Measurements from ENCODE around the gene CXorf38.

CXorf38 gene

DNA sequence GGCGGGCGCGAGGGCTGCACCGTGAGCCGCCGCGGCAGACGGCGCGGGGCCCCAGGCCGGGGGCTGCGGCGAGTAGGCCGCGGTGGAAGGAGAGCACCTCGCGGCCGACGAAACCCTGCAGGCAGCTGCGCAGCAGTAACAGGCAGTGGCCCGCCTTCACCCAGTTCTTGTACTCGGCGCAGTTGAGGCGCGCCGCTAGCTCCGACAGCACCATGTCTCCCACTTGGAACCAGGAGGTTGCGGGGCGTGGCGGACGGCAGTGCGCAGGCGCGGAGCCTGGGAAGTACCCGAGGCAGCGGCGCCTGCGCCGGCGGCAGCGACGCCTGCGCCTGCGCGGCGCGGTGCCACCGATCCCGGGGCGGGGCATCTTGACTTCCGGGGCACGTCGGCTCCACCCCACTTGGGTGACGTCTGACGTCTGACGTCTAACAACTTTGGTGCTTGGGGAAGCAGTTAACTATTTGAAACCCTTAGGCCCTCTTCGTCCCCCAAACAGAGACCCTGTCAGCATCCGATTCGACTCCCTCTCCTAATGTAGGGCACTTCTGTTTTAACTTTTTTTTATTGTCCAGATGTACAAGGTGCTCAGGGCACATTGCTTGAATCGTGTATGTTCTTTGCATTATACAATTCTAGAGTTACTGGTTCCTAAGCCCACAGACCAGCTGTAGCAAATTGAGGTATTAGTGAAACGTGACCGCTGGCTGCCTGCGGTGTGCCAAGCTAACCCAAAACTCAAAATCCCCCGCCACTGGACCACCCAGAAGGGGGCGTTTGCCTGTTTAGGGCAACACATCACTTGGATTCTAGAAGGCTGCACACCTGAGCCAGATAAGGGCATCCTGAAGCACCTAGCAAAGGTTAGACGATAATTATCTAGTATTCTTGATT is at the start of gene CXorf38:
TSS of gene CXorf38 (minus strand) at position 255 of the 891 bp plus-strand sequence. CDS start at position 214, 41 bp downstream.
- TF ChIP-seq, protein P1, sequence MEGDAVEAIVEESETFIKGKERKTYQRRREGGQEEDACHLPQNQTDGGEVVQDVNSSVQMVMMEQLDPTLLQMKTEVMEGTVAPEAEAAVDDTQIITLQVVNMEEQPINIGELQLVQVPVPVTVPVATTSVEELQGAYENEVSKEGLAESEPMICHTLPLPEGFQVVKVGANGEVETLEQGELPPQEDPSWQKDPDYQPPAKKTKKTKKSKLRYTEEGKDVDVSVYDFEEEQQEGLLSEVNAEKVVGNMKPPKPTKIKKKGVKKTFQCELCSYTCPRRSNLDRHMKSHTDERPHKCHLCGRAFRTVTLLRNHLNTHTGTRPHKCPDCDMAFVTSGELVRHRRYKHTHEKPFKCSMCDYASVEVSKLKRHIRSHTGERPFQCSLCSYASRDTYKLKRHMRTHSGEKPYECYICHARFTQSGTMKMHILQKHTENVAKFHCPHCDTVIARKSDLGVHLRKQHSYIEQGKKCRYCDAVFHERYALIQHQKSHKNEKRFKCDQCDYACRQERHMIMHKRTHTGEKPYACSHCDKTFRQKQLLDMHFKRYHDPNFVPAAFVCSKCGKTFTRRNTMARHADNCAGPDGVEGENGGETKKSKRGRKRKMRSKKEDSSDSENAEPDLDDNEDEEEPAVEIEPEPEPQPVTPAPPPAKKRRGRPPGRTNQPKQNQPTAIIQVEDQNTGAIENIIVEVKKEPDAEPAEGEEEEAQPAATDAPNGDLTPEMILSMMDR (IDR thresholded peaks at IDR 0.05; ENCODE audit: insufficient read depth, low read length, missing control alignments): no peak
- DNase-seq (ENCODE audit: low read depth, low spot score): no peak
- H3K4me3 ChIP-seq (ENCODE audit: low read depth, low read length): peak within 1 kb of the TSS; percentile 68
- CTCF ChIA-PET: interaction anchor here (2.3 to 2.6 kb wide), 2 partner anchors 11 to 103 kb away, joined by 8 to 17 read pairs; no protein-coding TSS in a partner anchor
- POLR2A ChIA-PET: no interaction called here

DNA sequence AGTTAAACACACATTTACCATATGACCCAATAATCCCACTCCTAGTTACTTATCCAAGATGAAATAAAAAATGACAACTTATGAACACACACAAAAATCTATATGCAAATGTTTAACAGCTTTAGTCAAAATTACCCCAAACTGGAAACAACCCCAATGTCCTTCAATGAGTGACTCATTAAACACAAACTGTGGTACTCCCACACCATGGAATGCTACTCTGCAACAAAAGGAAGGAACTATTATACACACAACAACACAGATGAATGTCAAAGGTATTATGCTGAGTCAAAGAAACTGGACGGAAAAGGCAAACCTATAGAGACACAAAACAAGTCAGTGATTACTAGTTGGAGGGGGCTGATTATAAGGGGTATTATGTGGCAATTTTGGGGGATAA is 47.4 kb upstream of the CXorf38 start:
- ChIA-PET CTCF (interaction anchor here (0.9 kb wide), 1 partner anchor 43 kb away, joined by 3 read pairs; no protein-coding TSS in a partner anchor), POLR2A (no interaction called here)
- no peak overlapping the region for H3K4me3 ChIP-seq (ENCODE audit: low read depth, low read length)
- no peak for DNase-seq (ENCODE audit: low read depth, low spot score)
- TF ChIP-seq, protein P1 (IDR thresholded peaks at IDR 0.05; ENCODE audit: insufficient read depth, low read length, missing control alignments): no peak

DNA sequence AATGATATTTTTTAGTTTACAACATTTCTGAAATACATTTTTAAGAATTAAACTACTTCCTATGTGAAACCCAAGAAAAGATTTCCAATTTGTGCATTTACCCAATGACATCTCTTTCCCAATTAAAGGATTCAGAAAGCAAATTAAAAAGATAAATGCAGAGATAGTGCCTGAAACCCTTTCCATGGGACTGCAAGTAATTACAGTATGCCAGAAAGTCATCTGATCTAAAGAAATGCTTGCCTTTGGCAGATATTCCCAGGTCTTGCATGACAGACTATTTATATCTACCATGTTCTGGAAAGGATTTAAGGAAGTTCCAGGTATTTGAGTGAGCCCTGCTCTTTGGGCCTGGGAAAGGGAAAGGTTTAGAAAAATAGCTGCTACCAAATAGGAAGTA is 41.6 kb upstream of the CXorf38 start:
- no peak for DNase-seq (ENCODE audit: low read depth, low spot score)
- POLR2A ChIA-PET: no interaction called here
- TF ChIP-seq, protein P1 (IDR thresholded peaks at IDR 0.05; ENCODE audit: insufficient read depth, low read length, missing control alignments): no peak
- CTCF ChIA-PET: interaction anchor here (1.1 kb wide), 1 partner anchor 105 kb away, joined by 4 read pairs; no protein-coding TSS in a partner anchor
- H3K4me3 ChIP-seq (ENCODE audit: low read depth, low read length): no peak overlapping the region

DNA sequence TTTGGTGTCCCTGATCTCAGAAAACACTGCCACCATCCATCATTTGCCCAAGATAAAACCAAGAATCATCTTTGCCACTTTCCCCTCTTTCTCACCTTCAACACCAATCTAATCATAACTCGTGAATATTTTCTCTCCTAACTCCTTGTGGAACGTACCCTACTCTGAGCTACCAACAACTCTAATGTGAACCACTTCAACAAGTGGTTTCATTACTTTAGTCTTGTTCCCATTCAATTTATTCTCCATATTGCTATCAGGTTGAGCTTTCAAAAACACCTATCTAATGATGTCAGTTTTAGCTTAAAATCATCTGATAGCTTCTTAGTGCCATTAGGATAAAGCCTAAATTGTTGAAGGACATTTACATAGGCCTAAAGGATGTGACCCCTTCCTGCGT is 39.8 kb upstream of the CXorf38 start:
- TF ChIP-seq, protein P1 (IDR thresholded peaks at IDR 0.05; ENCODE audit: insufficient read depth, low read length, missing control alignments): no peak
- H3K4me3 ChIP-seq (ENCODE audit: low read depth, low read length): no peak overlapping the region
- ChIA-PET CTCF (no interaction called here), POLR2A (interaction anchor here (0.7 kb wide), 1 partner anchor 107 kb away, joined by 3 read pairs; no protein-coding TSS in a partner anchor)
- no peak for DNase-seq (ENCODE audit: low read depth, low spot score)

- CTCF ChIA-PET: interaction anchor here (0.6 kb wide), 1 partner anchor 119 kb away, joined by 3 read pairs; no protein-coding TSS in a partner anchor
- DNase-seq (ENCODE audit: low read depth, low spot score): no peak
- POLR2A ChIA-PET: interaction anchor here (0.6 kb wide), 1 partner anchor 106 kb away, joined by 3 read pairs; no protein-coding TSS in a partner anchor
- no peak overlapping the region for H3K4me3 ChIP-seq (ENCODE audit: low read depth, low read length)
- TF ChIP-seq, protein P1 (IDR thresholded peaks at IDR 0.05; ENCODE audit: insufficient read depth, low read length, missing control alignments): no peak
Measured at GRCh38 chrX:40685362-40685918, 38.1 kb upstream of the CXorf38 start.

DNA sequence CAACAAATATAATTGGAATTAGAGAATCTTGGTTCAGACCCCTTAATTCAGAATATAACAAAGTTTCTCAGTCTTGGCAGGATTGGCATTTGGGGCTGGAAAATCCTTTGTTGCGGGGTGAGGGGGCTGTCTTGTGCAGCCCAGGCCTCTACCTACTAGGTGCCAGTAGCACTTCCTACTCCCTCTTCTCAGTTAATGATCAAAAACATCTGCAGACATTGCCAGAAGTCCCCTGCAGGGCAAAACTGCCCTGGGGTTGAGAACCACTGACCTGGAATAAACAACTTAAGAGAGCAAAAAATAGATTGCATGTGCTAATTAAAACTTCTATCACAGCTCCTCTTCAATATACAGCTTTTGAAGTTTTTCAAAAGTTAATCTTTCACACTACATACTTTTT is 36.7 kb upstream of the CXorf38 start:
- DNase-seq (ENCODE audit: low read depth, low spot score): no peak
- no peak overlapping the region for H3K4me3 ChIP-seq (ENCODE audit: low read depth, low read length)
- ChIA-PET CTCF (no interaction called here), POLR2A (no interaction called here)
- TF ChIP-seq, protein P1 (IDR thresholded peaks at IDR 0.05; ENCODE audit: insufficient read depth, low read length, missing control alignments): no peak
